Endothelial cell of coronary artery (primary cell): ENCODE results near the gene CHMP2B. TPM values are rescaled to one million over a fixed set of nuclear protein-coding genes. Genes with fewer than 3 reads are reported as not detected.

Source experiments
- total RNA-seq: library from RNA; depleted of rRNA; stranded (reverse); fragments of >200 nt; gene quantifications from 2 replicates; pipeline ENCODE4 v1.2.3, GENCODE V29; 2014

The CHMP2B gene, protein sequence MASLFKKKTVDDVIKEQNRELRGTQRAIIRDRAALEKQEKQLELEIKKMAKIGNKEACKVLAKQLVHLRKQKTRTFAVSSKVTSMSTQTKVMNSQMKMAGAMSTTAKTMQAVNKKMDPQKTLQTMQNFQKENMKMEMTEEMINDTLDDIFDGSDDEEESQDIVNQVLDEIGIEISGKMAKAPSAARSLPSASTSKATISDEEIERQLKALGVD
- total RNA-seq, result 13.8 and 15.8 TPM in 2 replicates

DNA sequence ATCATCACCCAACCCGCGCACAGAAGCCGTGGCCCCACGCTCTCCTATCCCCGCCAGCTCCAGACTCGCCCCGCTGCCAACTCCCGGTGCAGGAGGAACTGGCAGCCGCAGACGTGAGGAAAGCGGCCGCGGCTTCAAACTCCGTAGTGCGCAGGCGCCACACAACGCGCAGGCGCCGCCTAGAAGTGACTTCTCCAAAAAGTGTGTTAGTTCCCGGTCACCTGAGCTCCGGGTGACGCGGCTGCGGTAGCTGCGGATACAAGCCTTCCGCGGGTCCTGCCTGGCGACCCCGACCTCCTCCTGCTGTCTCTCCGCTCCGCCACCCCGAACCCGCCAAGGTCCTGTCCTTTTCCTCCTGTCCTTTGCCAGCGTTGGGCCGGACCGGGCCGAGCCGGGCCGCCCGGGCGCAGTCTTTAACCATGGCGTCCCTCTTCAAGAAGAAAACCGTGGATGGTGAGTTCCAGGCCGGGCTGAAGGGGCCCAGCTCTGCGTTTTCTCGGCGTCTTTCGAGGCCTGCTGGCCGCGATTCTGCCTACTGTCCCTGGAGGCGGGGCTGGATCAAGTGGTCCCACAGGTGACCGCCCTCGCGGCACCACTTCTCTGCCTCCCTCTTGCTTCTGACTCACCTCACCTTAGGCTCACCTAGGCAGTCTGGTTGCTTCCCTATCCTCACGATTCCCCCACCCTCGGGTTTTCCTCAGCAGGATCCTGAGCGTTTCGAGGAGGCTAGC lies at the start of gene CHMP2B:
Gene CHMP2B, plus strand, starts transcription at position 206 of the 731 bp plus-strand sequence. Its CDS starts 214 bp downstream, at position 420.

DNA sequence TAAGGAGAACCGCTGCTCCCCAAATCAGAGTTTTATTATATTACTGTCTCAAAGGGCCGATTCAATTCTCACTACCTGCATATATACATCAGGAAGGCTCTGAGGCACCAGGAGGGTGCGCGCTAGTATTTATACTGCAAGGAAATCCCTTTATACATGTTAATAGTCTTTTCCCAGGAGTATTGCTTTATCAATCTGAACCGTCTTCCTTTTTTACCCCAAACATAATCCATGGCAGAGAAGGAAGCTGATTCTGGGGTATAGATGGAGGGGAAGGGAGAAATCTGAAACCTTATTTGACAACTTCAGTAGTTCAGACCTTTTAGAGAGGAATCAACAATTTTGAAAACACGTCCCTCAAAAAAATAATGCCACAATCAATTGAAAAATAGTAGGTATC lies 49.4 kb downstream of the CHMP2B start, which contains the start of gene POU1F1:
Gene POU1F1, minus strand, starts transcription at position 101 of the 400 bp plus-strand sequence. CDS start 122 bp downstream, outside the sequence.

Other genes with a start within 250 kb of the CHMP2B start
- gene VGLL3, start 236.2 kb upstream of the CHMP2B start, total RNA-seq, result 3.0 and 28.0 TPM in 2 replicates
- gene POU1F1, start 49.3 kb downstream of the CHMP2B start, total RNA-seq, result not detected in 2 replicates